ENCODE results near the gene UAP1.

The UAP1 gene

DNA sequence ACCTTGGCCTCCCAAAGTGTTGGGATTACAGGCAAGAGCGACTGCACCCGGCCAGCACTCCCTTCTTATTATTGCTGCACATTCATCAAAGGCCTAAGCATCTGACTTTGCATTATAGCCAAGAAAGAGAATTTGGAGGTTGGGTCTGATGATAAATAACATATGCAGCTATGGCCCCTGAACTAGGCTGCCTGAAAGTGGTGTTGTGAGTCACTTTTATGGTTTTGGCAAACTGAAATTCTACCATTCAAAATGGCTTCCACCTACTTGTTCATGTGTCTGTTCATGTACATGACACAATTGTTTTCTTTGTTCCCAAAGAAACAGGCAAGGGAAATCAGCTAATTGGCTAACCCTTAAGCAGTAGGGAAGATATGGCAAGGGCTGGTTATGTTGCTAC lies 25.0 kb upstream of the UAP1 start:
- TF ChIP-seq, protein P1, sequence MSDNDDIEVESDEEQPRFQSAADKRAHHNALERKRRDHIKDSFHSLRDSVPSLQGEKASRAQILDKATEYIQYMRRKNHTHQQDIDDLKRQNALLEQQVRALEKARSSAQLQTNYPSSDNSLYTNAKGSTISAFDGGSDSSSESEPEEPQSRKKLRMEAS (IDR thresholded peaks at IDR 0.05): no peak
- TF ChIP-seq ZBTB7A (IDR thresholded peaks at IDR 0.05; ENCODE audit: low read depth): no peak
- TF ChIP-seq NFIC (IDR thresholded peaks at IDR 0.05): no peak
- no peak for TF ChIP-seq EGR1 (IDR thresholded peaks at IDR 0.05)
- TF ChIP-seq CREB1 (IDR thresholded peaks at IDR 0.05; ENCODE audit: low read depth): no peak
- no peak for TF ChIP-seq TCF12 (IDR thresholded peaks at IDR 0.05; ENCODE audit: low read depth)
- TF ChIP-seq TAF1 (IDR thresholded peaks at IDR 0.05; ENCODE audit: low read depth): no peak
- no peak for TF ChIP-seq FOXM1 (IDR thresholded peaks at IDR 0.05; ENCODE audit: borderline replicate concordance, low read depth)

DNA sequence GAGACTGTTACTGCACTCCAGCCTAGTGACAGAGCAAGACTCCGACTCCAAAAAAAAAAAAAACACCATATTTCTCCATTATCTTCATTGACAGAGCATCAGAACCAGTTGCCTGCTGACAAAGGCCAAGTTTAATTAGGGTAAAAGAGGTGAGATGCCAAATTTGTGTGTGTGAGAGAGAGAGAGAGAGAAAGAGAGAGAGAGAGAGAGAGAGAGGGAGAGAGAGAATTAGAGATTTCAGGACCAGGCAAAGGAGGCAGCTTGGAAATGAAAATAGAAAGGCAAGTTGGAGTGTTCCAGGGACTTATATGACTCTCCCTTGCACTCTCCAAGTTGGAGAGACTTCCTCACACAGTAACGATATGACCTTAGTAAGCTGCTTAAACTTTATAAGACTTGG lies 24.3 kb upstream of the UAP1 start:
- TF ChIP-seq TAF1 (IDR thresholded peaks at IDR 0.05; ENCODE audit: low read depth) (no peak), EP300 (IDR thresholded peaks at IDR 0.05; ENCODE audit: borderline replicate concordance) (no peak), RAD21 (IDR thresholded peaks at IDR 0.05; ENCODE audit: low read depth) (no peak), NFIC (IDR thresholded peaks at IDR 0.05) (no peak), CEBPB (IDR thresholded peaks at IDR 0.05) (no peak), YY1 (IDR thresholded peaks at IDR 0.05; ENCODE audit: low read depth) (no peak), TEAD4 (IDR thresholded peaks at IDR 0.05) (no peak), ZBTB7A (IDR thresholded peaks at IDR 0.05; ENCODE audit: low read depth) (no peak), CREB1 (IDR thresholded peaks at IDR 0.05; ENCODE audit: low read depth) (no peak)
- TF ChIP-seq, protein P2, sequence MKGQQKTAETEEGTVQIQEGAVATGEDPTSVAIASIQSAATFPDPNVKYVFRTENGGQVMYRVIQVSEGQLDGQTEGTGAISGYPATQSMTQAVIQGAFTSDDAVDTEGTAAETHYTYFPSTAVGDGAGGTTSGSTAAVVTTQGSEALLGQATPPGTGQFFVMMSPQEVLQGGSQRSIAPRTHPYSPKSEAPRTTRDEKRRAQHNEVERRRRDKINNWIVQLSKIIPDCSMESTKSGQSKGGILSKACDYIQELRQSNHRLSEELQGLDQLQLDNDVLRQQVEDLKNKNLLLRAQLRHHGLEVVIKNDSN (IDR thresholded peaks at IDR 0.05): no peak
- TF ChIP-seq, protein P1 (IDR thresholded peaks at IDR 0.05): no peak
- TF ChIP-seq, protein P3, sequence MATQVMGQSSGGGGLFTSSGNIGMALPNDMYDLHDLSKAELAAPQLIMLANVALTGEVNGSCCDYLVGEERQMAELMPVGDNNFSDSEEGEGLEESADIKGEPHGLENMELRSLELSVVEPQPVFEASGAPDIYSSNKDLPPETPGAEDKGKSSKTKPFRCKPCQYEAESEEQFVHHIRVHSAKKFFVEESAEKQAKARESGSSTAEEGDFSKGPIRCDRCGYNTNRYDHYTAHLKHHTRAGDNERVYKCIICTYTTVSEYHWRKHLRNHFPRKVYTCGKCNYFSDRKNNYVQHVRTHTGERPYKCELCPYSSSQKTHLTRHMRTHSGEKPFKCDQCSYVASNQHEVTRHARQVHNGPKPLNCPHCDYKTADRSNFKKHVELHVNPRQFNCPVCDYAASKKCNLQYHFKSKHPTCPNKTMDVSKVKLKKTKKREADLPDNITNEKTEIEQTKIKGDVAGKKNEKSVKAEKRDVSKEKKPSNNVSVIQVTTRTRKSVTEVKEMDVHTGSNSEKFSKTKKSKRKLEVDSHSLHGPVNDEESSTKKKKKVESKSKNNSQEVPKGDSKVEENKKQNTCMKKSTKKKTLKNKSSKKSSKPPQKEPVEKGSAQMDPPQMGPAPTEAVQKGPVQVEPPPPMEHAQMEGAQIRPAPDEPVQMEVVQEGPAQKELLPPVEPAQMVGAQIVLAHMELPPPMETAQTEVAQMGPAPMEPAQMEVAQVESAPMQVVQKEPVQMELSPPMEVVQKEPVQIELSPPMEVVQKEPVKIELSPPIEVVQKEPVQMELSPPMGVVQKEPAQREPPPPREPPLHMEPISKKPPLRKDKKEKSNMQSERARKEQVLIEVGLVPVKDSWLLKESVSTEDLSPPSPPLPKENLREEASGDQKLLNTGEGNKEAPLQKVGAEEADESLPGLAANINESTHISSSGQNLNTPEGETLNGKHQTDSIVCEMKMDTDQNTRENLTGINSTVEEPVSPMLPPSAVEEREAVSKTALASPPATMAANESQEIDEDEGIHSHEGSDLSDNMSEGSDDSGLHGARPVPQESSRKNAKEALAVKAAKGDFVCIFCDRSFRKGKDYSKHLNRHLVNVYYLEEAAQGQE (IDR thresholded peaks at IDR 0.05; ENCODE audit: low read depth): no peak

DNA sequence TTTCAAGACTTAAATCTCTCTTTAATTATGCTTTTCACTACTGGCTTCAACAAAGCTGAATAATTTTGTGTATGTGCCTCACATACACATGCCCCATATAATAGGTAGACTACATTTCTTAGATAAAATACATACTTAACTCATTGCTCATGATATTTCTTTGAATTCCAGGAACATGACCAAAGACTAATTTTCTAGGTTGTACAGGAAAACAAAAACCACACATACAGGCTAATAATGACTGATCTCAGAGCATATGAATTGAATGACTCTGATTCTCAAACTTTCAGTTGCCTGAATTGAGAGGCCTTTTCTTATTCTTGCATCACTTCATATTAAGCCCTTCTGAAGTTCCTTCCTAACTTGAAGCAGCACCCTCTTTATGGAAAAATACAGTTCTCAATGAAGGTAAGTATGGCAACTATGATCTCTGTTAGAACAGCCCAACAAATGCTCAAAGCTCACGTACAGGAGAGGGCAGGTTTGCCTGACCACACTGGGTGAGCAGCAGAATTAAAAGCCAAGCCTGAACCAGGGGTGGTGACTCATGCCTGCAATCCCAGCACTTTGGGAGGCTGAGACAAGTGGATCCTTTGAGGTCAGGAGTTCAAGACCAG lies 22.6 kb upstream of the UAP1 start:
- TF ChIP-seq EP300 (IDR thresholded peaks at IDR 0.05; ENCODE audit: borderline replicate concordance) (no peak), TEAD4 (IDR thresholded peaks at IDR 0.05) (peak; percentile 54; the same call in 1 of the 2 replicates)

DNA sequence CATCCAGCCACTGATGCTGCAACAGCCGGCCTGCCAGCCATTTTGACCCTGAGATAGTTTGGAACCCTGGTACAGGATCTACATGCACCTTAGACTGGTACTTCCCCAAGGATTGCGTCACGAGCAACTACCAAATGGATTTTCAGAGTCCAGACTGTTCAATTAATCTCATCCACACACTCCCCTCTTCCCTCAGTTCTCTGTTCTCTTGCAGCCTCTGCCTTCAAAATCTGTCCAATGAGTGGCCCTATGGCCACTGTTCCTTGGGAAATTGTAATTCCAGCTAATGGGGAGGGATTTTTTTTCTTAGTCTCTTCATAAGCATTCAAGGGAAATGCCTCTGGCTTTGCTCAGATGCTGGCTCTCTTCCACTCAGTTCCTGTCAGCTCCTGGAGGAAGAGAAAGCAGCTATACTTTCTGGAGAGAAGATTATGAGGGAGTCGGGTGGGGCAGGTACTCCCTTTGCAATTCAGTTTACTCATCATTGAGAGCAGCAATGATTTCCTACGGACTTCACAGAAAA lies 19.8 kb upstream of the UAP1 start:
- TF ChIP-seq NFIC (IDR thresholded peaks at IDR 0.05) (no peak), FOXM1 (IDR thresholded peaks at IDR 0.05; ENCODE audit: borderline replicate concordance, low read depth) (no peak), CREB1 (IDR thresholded peaks at IDR 0.05; ENCODE audit: low read depth) (no peak), RAD21 (IDR thresholded peaks at IDR 0.05; ENCODE audit: low read depth) (no peak), TEAD4 (IDR thresholded peaks at IDR 0.05) (no peak)
- TF ChIP-seq, protein P3 (IDR thresholded peaks at IDR 0.05; ENCODE audit: low read depth): no peak
- TF ChIP-seq, protein P2 (IDR thresholded peaks at IDR 0.05): no peak

DNA sequence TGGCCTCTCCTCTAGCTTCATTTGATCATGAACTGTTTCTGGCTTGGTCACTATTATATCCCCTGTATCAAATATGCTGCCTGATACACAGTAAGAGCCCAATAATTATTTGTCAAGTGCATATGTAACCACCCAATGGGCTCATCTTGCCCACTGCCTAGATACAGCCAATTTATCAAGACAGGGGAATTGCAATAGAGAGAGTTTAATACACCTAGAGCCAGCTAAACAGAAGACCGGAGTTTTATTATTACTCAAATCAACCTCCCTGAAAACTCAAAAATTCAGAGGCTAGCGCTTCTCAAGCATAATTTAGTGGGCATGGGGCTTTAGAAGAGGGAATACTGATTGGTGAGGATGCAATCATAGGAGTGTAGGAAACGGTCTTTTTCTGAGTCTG lies 18.3 kb upstream of the UAP1 start:
- TF ChIP-seq TEAD4 (IDR thresholded peaks at IDR 0.05): no peak

DNA sequence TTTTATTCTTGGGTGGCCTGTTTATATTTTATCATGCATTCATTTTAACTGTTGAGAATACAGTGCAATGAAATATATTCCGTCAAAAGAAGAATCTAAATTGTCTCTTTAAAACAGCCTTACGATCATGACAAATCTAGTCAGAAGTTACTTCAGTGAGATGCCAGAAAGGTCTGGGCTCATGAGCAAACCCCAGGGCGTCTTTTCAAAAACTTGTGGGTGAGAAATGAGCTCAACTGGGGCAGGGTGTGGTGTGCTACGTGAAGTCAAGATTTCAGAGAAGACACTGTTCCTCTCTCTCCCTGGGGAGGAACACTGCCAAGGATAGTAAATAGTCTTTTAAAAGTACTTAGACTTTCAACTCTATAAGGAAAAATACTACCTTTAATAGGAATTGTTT lies 13.4 kb upstream of the UAP1 start:
- TF ChIP-seq EP300 (IDR thresholded peaks at IDR 0.05; ENCODE audit: borderline replicate concordance) (no peak), TAF1 (IDR thresholded peaks at IDR 0.05; ENCODE audit: low read depth) (no peak), RAD21 (IDR thresholded peaks at IDR 0.05; ENCODE audit: low read depth) (no peak), YY1 (IDR thresholded peaks at IDR 0.05; ENCODE audit: low read depth) (no peak), TCF12 (IDR thresholded peaks at IDR 0.05; ENCODE audit: low read depth) (no peak), NFIC (IDR thresholded peaks at IDR 0.05) (no peak), TEAD4 (IDR thresholded peaks at IDR 0.05) (no peak), FOXM1 (IDR thresholded peaks at IDR 0.05; ENCODE audit: borderline replicate concordance, low read depth) (no peak), EGR1 (IDR thresholded peaks at IDR 0.05) (no peak)
- TF ChIP-seq, protein P3 (IDR thresholded peaks at IDR 0.05; ENCODE audit: low read depth): no peak
- TF ChIP-seq, protein P1 (IDR thresholded peaks at IDR 0.05): no peak

All from Ishikawa (cell line).